A549 (cell line): ENCODE results near the gene GPR4. TPM values are rescaled to one million over a fixed set of nuclear protein-coding genes. Genes with fewer than 3 reads are reported as not detected.

Experiments
- ATAC-seq, 2 experiments: fragments of 200-7000 bp in 1 of 2; fragments of >200 bp in 1 of 2; cut with Nextera tagmentation in 1 of 2; cut with Tn5 transposase in 1 of 2; 3 replicates each; pipeline versions ENCODE4 v1.8.0 to v1.9.1; 2018 to 2020; ENCODE audit warnings: mild to moderate bottlenecking in 1 of 2, moderate library complexity in 1 of 2
- CTCF ChIA-PET: fragments of 300-600 bp; sonication (Branson Sonifier 250); formaldehyde crosslinking; extraction: SDS; loops from one replicate; lab custom pipeline; 2021; ENCODE audit warnings: antibody characterized with exemption, inconsistent platforms; lab: Yijun Ruan, JAX
- POLR2A ChIA-PET: fragments of 350-600 bp; formaldehyde crosslinking; extraction: SDS; loops from one replicate; lab custom pipeline; 2021; ENCODE audit warnings: antibody characterized with exemption, inconsistent platforms; lab: Yijun Ruan, JAX
- DNase-seq, 2 experiments: peaks; one replicate each; pipeline versions ENCODE4 v3.0.0 to v3.0.0-alpha.2; 2011 to 2016; ENCODE audit warnings: low read depth in 1 of 2, low spot score in 1 of 2
- FAIRE-seq: peaks from 2 replicates; lab custom pipeline; 2011; peaks lifted over from hg19 to GRCh38; lab: Jason Lieb, UNC
- H3K27ac ChIP-seq, 2 experiments: fragments of >200 bp; sonication (Bioruptor Twin); formaldehyde crosslinking; 3 replicates each; pipeline ENCODE4 v1.5.1; 2016 to 2017
- H3K4me1 ChIP-seq: fragments of >200 bp; sonication (Bioruptor Twin); formaldehyde crosslinking; 3 replicates; pipeline ENCODE4 v1.6.1; 2016
- H3K4me2 ChIP-seq: fragments of >200 bp; sonication (Bioruptor Twin); formaldehyde crosslinking; 3 replicates; pipeline ENCODE4 v1.6.1; 2016
- H3K4me3 ChIP-seq: fragments of >200 bp; sonication (Bioruptor Twin); formaldehyde crosslinking; 3 replicates; pipeline ENCODE4 v1.5.1; 2016
- H3K9me3 ChIP-seq: fragments of >200 bp; sonication (Bioruptor Twin); formaldehyde crosslinking; 3 replicates; pipeline ENCODE4 v1.6.1; 2016
- BHLHE40 ChIP-seq: IDR thresholded peaks from 2 replicates; pipeline ENCODE4 v1.6.1; 2012; ENCODE audit warnings: low read depth, low read length, inconsistent platforms
- CEBPB ChIP-seq, 2 experiments: fragments of >200 bp in 1 of 2; sonication (Bioruptor Twin) in 1 of 2; formaldehyde crosslinking in 1 of 2; IDR thresholded peaks; 2 replicates each; pipeline ENCODE4 v1.6.1; 2012 to 2016
- EHF ChIP-seq: fragments of 250-450 bp; sonication (Bioruptor Pico); IDR thresholded peaks from 2 replicates; pipeline ENCODE4 v1.5.0; 2020; ENCODE audit warnings: mild to moderate bottlenecking
- EHMT2 ChIP-seq: fragments of 200-600 bp; sonication (generic); IDR thresholded peaks from 2 replicates; pipeline ENCODE4 v1.6.1; 2016; ENCODE audit warnings: antibody characterized with exemption, low read depth, mild to moderate bottlenecking, moderate library complexity
- EP300 ChIP-seq, 2 experiments: fragments of >200 bp; sonication (Bioruptor Twin); formaldehyde crosslinking; IDR thresholded peaks; 2 replicates in 1 of 2; 3 replicates in 1 of 2; pipeline ENCODE4 v1.6.1; 2016 to 2017
- FOSB ChIP-seq: fragments of 250-450 bp; sonication (Bioruptor Pico); IDR thresholded peaks from 2 replicates; pipeline ENCODE4 v1.5.0; 2020; ENCODE audit warnings: mild to moderate bottlenecking, moderate library complexity
- HDAC2 ChIP-seq: fragments of 200-600 bp; sonication (generic); IDR thresholded peaks from 2 replicates; pipeline ENCODE4 v1.6.1; 2016
- HOXB13 ChIP-seq: fragments of 250-450 bp; sonication (Bioruptor Pico); IDR thresholded peaks from 2 replicates; pipeline ENCODE4 v1.5.0; 2020; ENCODE audit warnings: low read depth, mild to moderate bottlenecking, moderate library complexity
- KDM5A ChIP-seq: fragments of 200-600 bp; sonication (generic); IDR thresholded peaks from 2 replicates; pipeline ENCODE4 v1.6.1; 2016; ENCODE audit warnings: antibody characterized with exemption, mild to moderate bottlenecking
- MAFK ChIP-seq: fragments of 450-650 bp; IDR thresholded peaks from 2 replicates; pipeline ENCODE4 v1.6.1; 2014; ENCODE audit not compliant: partially characterized antibody
- NPAS2 ChIP-seq: fragments of 250-450 bp; sonication (Bioruptor Pico); IDR thresholded peaks from 2 replicates; pipeline ENCODE4 v1.8.0; 2022; ENCODE audit warnings: mild to moderate bottlenecking, moderate library complexity, borderline replicate concordance
- PHF8 ChIP-seq: fragments of 200-600 bp; sonication (generic); IDR thresholded peaks from 2 replicates; pipeline ENCODE4 v1.6.1; 2016; ENCODE audit warnings: low read depth, mild to moderate bottlenecking, antibody characterized with exemption, moderate library complexity, borderline replicate concordance
- POLR2AphosphoS2 ChIP-seq: conservative IDR thresholded peaks from 2 replicates; pipeline ENCODE4 v1.6.1; 2012; ENCODE audit warnings: low read length, improper control_type of control experiment, inconsistent platforms
- RCOR1 ChIP-seq: fragments of 150-350 bp; IDR thresholded peaks from 2 replicates; pipeline ENCODE4 v1.6.1; 2014; ENCODE audit warnings: antibody characterized with exemption, low read length, low read depth
- RNF2 ChIP-seq: fragments of 200-600 bp; sonication (generic); IDR thresholded peaks from 2 replicates; pipeline ENCODE4 v1.6.1; 2016; ENCODE audit warnings: low read depth, mild to moderate bottlenecking, antibody characterized with exemption, moderate library complexity, borderline replicate concordance
- TFCP2L1 ChIP-seq: fragments of 250-450 bp; sonication (Bioruptor Pico); IDR thresholded peaks from 2 replicates; pipeline ENCODE4 v1.5.0; 2021; ENCODE audit warnings: mild to moderate bottlenecking
- USF2 ChIP-seq: fragments of 450-650 bp; IDR thresholded peaks from 2 replicates; pipeline ENCODE4 v1.6.1; 2014; ENCODE audit warnings: antibody characterized with exemption
- ZFP36 ChIP-seq: fragments of 450-650 bp; IDR thresholded peaks from 2 replicates; pipeline ENCODE4 v1.6.1; 2014; ENCODE audit warnings: borderline replicate concordance; ENCODE audit not compliant: partially characterized antibody
- WGBS: methylation state at CpG from one replicate; pipeline ENCODE4 v1.1.6; 2017; ENCODE audit errors: missing lambda C conversion rate; 5-methylcytosine and 5-hydroxymethylcytosine counted together
- polyA plus RNA-seq, 4 experiments: library from polyadenylated mRNA; depleted of rRNA in 3 of 4; stranded (reverse); fragments of >200 nt; fragmentation: RNase III in 1 of 4; extraction: RNeasy Plus Mini Kit Qiagen cat#74134 plus additional on column Dnase treatment in 1 of 4; gene quantifications; 2 replicates in 3 of 4; 3 replicates in 1 of 4; pipeline ENCODE4 v1.2.3, GENCODE V29; 2011 to 2017
- TF ChIP-seq, protein P1 (sequence below): fragments of >200 bp; sonication (Bioruptor Twin); formaldehyde crosslinking; IDR thresholded peaks from 2 replicates; pipeline ENCODE4 v1.6.1; 2016
- TF ChIP-seq, protein P2 (sequence below): fragments of >200 bp; sonication (Bioruptor Twin); formaldehyde crosslinking; IDR thresholded peaks from 3 replicates; pipeline ENCODE4 v1.5.1; 2016

GPR4 gene
- polyA plus RNA-seq, 2 of the 4 experiments (the other 2 are of a cell fraction), result 0.03 to 0.10 TPM

DNA sequence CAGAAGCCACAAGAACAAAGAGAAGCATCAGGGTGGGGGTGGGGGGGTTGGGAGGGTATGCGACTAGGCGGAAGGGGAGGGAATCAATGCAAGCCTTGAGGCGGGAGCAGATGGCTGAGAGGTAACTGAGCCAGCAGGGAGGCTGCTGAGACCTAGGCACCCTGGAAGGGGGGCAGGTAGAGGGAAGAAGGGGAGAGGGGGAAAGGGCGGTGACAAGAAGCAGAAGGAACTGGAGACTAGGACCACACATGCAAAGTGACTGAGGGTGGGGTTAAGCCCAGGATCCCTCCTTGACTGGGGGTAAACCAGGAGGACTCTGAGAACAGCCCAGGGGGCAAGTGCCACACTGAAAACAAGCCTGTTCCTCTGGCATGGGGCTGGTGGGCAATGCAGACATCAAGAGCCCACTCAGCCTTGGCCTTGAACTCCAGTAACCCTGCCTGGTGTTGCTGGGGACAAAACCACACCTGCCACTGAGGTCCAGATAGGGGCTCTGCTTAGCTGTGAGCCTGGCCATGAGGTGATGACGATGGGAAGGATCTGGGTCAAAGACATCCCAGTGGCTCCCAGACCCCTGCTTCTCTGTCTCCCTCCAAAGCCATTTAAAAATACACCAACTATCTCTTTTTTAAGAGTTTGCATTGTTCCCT is 37.8 kb downstream of the GPR4 start:
- CTCF ChIA-PET, result interaction anchor here (0.7 to 1.8 kb wide), 3 partner anchors 12 to 129 kb away, joined by 3 to 4 read pairs (median 4); no protein-coding TSS in a partner anchor
- Histone ChIP-seq H3K4me1 (peaks cover 16% of the 10 kb centered on the region), H3K4me2 (no peak overlapping the region)
- FAIRE-seq, result no peak
- TF ChIP-seq USF2 (no peak), ZFP36 (no peak), EHF (CRISPR knock-in tag) (no peak), HOXB13 (CRISPR knock-in tag) (no peak), HDAC2 (no peak)
- TF ChIP-seq, all 56 proteins: peak for 0
- POLR2A ChIA-PET, result no interaction called here
- Histone ChIP-seq H3K9me3 (no peaks in the 10 kb centered on the region), H3K27ac (peak overlapping the region in 1 of 2 experiments; percentile 24; a peak in 1 of 6 replicates), H3K4me3 (no peak overlapping the region)
- DNase-seq (no peak), ATAC-seq (no peak)
- WGBS, result 85% methylated on average over 4 of the region's 5 CpGs

DNA sequence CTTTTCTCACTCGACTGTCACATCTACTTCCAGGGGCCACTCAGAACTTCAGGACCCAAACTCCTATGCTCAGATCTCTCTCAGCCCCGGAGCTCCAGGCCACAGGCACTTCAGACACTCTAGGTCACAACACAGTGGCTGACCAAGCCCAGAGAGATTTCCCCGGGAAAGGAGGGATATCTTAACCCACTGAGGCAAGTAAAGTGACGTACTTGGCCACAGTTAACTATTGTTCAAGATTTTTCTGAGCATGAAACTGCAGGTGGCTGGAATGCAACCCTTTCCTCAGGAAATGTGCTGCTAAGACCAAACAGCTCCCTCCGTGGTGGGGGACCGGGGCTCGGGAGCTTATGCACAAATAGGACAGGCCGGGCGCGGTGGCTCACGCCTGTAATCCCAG is 41.3 kb downstream of the GPR4 start:
- POLR2A ChIA-PET, result no interaction called here
- H3K27ac ChIP-seq, result no peak overlapping the region
- CTCF ChIA-PET, result interaction anchor here (0.7 to 5.2 kb wide), 9 partner anchors 8 to 158 kb away, joined by 3 to 55 read pairs (median 4); no protein-coding TSS in a partner anchor
- H3K9me3 ChIP-seq, result no peaks in the 10 kb centered on the region
- H3K4me1 ChIP-seq, result no peaks in the 10 kb centered on the region
- TF ChIP-seq, protein P1, sequence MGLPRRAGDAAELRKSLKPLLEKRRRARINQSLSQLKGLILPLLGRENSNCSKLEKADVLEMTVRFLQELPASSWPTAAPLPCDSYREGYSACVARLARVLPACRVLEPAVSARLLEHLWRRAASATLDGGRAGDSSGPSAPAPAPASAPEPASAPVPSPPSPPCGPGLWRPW, result no peak
- no peak for TF ChIP-seq CEBPB (IDR thresholded peaks at IDR 0.05)
- no peak for TF ChIP-seq EHF (CRISPR knock-in tag)
- TF ChIP-seq EP300 (IDR thresholded peaks at IDR 0.05), result no peak
- no peak for TF ChIP-seq EHMT2
- TF ChIP-seq NPAS2 (CRISPR knock-in tag), result no peak
- TF ChIP-seq RNF2, result no peak
- TF ChIP-seq ZFP36, result no peak
- TF ChIP-seq BHLHE40, result no peak
- no peak for TF ChIP-seq RCOR1
- no peak for TF ChIP-seq FOSB
- no peak for TF ChIP-seq POLR2AphosphoS2
- TF ChIP-seq MAFK, result no peak
- TF ChIP-seq, protein P2, sequence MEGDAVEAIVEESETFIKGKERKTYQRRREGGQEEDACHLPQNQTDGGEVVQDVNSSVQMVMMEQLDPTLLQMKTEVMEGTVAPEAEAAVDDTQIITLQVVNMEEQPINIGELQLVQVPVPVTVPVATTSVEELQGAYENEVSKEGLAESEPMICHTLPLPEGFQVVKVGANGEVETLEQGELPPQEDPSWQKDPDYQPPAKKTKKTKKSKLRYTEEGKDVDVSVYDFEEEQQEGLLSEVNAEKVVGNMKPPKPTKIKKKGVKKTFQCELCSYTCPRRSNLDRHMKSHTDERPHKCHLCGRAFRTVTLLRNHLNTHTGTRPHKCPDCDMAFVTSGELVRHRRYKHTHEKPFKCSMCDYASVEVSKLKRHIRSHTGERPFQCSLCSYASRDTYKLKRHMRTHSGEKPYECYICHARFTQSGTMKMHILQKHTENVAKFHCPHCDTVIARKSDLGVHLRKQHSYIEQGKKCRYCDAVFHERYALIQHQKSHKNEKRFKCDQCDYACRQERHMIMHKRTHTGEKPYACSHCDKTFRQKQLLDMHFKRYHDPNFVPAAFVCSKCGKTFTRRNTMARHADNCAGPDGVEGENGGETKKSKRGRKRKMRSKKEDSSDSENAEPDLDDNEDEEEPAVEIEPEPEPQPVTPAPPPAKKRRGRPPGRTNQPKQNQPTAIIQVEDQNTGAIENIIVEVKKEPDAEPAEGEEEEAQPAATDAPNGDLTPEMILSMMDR, result no peak
- no peak for TF ChIP-seq PHF8
- TF ChIP-seq TFCP2L1 (CRISPR knock-in tag), result no peak
- 91% methylated on average over 11 of the region's 11 CpGs for WGBS
- ATAC-seq (no peak), DNase-seq (no peak), FAIRE-seq (no peak)
- no peak overlapping the region for H3K4me2 ChIP-seq
- no peak overlapping the region for H3K4me3 ChIP-seq

- Histone ChIP-seq H3K4me1 (no peaks in the 10 kb centered on the region), H3K4me3 (no peak overlapping the region), H3K9me3 (no peaks in the 10 kb centered on the region), H3K4me2 (no peak overlapping the region), H3K27ac (no peak overlapping the region)
- WGBS, result 93% methylated on average over 5 of the region's 5 CpGs
- ATAC-seq (no peak), FAIRE-seq (no peak), DNase-seq (no peak)
- CTCF ChIA-PET, result interaction anchor here (0.7 to 5.2 kb wide), 10 partner anchors 9 to 157 kb away, joined by 3 to 55 read pairs (median 4); no protein-coding TSS in a partner anchor
- POLR2A ChIA-PET, result no interaction called here
- TF ChIP-seq KDM5A (no peak), ZFP36 (peak; percentile 62)
Measured at GRCh38 chr19:45560038-45560437, 42.0 kb downstream of the GPR4 start.
